Cardiac fibroblast (primary cell): Measurements from ENCODE around the gene SHROOM4.

ENCODE experiments used
- DNase-seq, 2 donors: peaks; one replicate each; pipeline versions ENCODE4 v3.0.0 to v3.0.0-alpha.2; 2010; ENCODE audit warnings: low read depth in 2 of 2
- H3K4me3 ChIP-seq, 2 donors: replicated peaks in 1 of 2; 1 replicate in 1 of 2; 2 replicates in 1 of 2; pipeline ENCODE4 v1.5.1; 2011; ENCODE audit warnings: low read depth in 2 of 2, low read length in 2 of 2, mild to moderate bottlenecking in 2 of 2, moderate library complexity in 1 of 2
- TF ChIP-seq, protein P1 (sequence below): IDR thresholded peaks from one replicate; pipeline ENCODE4 v1.5.1; 2011; ENCODE audit warnings: low read depth, mild to moderate bottlenecking, low read length, inconsistent platforms

The SHROOM4 gene

GRCh38 chrX:50813843-50814661 lies at the start of gene SHROOM4:
TSS of gene SHROOM4 (minus strand) at chrX:50814194. CDS start at chrX:50814018, 176 bp downstream.
- peak within 1 kb of the TSS; percentile 44 to 64 for H3K4me3 ChIP-seq

GRCh38 chrX:50863471-50863870 lies 49.5 kb upstream of the SHROOM4 start:
- no peak for DNase-seq
- H3K4me3 ChIP-seq, result no peak overlapping the region
- TF ChIP-seq, protein P1, sequence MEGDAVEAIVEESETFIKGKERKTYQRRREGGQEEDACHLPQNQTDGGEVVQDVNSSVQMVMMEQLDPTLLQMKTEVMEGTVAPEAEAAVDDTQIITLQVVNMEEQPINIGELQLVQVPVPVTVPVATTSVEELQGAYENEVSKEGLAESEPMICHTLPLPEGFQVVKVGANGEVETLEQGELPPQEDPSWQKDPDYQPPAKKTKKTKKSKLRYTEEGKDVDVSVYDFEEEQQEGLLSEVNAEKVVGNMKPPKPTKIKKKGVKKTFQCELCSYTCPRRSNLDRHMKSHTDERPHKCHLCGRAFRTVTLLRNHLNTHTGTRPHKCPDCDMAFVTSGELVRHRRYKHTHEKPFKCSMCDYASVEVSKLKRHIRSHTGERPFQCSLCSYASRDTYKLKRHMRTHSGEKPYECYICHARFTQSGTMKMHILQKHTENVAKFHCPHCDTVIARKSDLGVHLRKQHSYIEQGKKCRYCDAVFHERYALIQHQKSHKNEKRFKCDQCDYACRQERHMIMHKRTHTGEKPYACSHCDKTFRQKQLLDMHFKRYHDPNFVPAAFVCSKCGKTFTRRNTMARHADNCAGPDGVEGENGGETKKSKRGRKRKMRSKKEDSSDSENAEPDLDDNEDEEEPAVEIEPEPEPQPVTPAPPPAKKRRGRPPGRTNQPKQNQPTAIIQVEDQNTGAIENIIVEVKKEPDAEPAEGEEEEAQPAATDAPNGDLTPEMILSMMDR, result no peak

More at GRCh38 chrX:50813843-50814661, at the start of gene SHROOM4:
- DNase-seq, result peak; percentile 64 to 66
- TF ChIP-seq, protein P1, result no peak

GRCh38 chrX:50860518-50860917 lies 46.5 kb upstream of the SHROOM4 start:
- DNase-seq, result no peak
- H3K4me3 ChIP-seq, result no peak overlapping the region
- TF ChIP-seq, protein P1, result no peak

GRCh38 chrX:50858548-50858947 lies 44.6 kb upstream of the SHROOM4 start:
- H3K4me3 ChIP-seq, result no peak overlapping the region
- TF ChIP-seq, protein P1, result no peak
- DNase-seq, result no peak

DNA sequence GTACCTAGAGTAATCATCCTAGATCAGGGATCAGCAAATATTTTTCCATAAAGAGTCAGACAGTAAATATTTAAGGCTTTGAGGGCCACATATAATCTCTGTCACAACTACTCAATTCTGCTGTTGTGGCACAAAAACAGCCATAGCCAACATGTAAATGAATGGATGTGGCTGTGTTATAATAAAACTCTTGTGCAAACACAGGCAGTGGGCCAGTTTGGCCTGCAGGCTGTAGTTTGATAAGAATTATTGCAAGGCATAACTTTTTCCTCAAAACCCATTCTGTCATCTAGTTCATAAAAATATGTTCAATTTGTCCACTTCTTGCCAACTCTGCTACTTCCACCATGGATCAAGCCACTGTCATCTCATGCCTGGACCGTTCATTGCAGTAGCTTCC lies 39.4 kb upstream of the SHROOM4 start:
- no peak for DNase-seq
- TF ChIP-seq, protein P1, result no peak
- no peak overlapping the region for H3K4me3 ChIP-seq

GRCh38 chrX:50852524-50852923 lies 38.5 kb upstream of the SHROOM4 start:
- TF ChIP-seq, protein P1, result no peak
- no peak for DNase-seq
- no peak overlapping the region for H3K4me3 ChIP-seq
